GM23338 (cell line): ENCODE measurements around the gene ROR1. TPM values are rescaled to one million over a fixed set of nuclear protein-coding genes. Genes with fewer than 3 reads are reported as not detected.

Experiments used
- ATAC-seq: fragments of 200-7000 bp; cut with Tn5 transposase; 3 replicates; pipeline ENCODE4 v1.9.1; 2020
- DNase-seq: peaks from one replicate; pipeline ENCODE4 v3.0.0-alpha.2; 2015; ENCODE audit warnings: low spot score
- H2AFZ ChIP-seq: fragments of 200-600 bp; sonication (generic); 2 replicates; pipeline ENCODE4 v1.8.0; 2016; ENCODE audit warnings: antibody characterized with exemption, mild to moderate bottlenecking, moderate library complexity
- H3F3A ChIP-seq: fragments of 200-600 bp; sonication (generic); replicated peaks from 2 replicates; pipeline ENCODE4 v1.8.0; 2017; ENCODE audit warnings: antibody characterized with exemption, mixed run types, low read depth
- H3K27ac ChIP-seq: fragments of 200-600 bp; sonication (generic); 2 replicates; pipeline ENCODE4 v1.6.1; 2016; ENCODE audit warnings: low read depth
- H3K27me3 ChIP-seq: fragments of 200-600 bp; sonication (generic); 2 replicates; pipeline ENCODE4 v1.8.0; 2016; ENCODE audit warnings: mild to moderate bottlenecking, mixed run types, moderate library complexity; ENCODE audit not compliant: insufficient read depth
- H3K36me3 ChIP-seq: fragments of 200-600 bp; sonication (generic); 2 replicates; pipeline ENCODE4 v1.8.0; 2016; ENCODE audit warnings: mild to moderate bottlenecking; ENCODE audit not compliant: insufficient read depth
- H3K4me1 ChIP-seq: fragments of 200-600 bp; sonication (generic); 2 replicates; pipeline ENCODE4 v1.8.0; 2016; ENCODE audit warnings: mild to moderate bottlenecking, moderate library complexity; ENCODE audit not compliant: insufficient read depth
- H3K4me2 ChIP-seq: fragments of 200-600 bp; sonication (generic); 2 replicates; pipeline ENCODE4 v1.7.1; 2017; ENCODE audit warnings: mixed run types
- H3K4me3 ChIP-seq: fragments of 200-600 bp; sonication (generic); 2 replicates; pipeline ENCODE4 v1.6.1; 2016; ENCODE audit warnings: mixed run types
- H3K79me2 ChIP-seq: fragments of 200-600 bp; sonication (generic); replicated peaks from 2 replicates; pipeline ENCODE4 v1.8.0; 2017; ENCODE audit warnings: mild to moderate bottlenecking; ENCODE audit not compliant: insufficient read depth
- H3K9me2 ChIP-seq: fragments of 200-600 bp; sonication (generic); 2 replicates; pipeline ENCODE4 v1.8.0; 2017; ENCODE audit not compliant: insufficient read depth
- H4K20me1 ChIP-seq: fragments of 200-600 bp; sonication (generic); replicated peaks from 2 replicates; pipeline ENCODE4 v1.8.0; 2017; ENCODE audit warnings: mild to moderate bottlenecking; ENCODE audit not compliant: insufficient read depth
- H3K27ac Mint-ChIP-seq: 2 replicates; pipeline ENCODE4 v1.8.0; 2020; ENCODE audit warnings: inconsistent platforms, mild to moderate bottlenecking, moderate library complexity, mixed read lengths
- H3K27me3 Mint-ChIP-seq: 3 replicates; pipeline ENCODE4 v1.8.0; 2022; ENCODE audit warnings: low read depth, mild to moderate bottlenecking, moderate library complexity, mixed read lengths, inconsistent platforms; ENCODE audit not compliant: insufficient read depth, poor library complexity
- H3K36me3 Mint-ChIP-seq: 3 replicates; pipeline ENCODE4 v1.8.0; 2021; ENCODE audit warnings: low read depth, mild to moderate bottlenecking, inconsistent platforms, moderate library complexity, mixed read lengths
- H3K4me1 Mint-ChIP-seq: 3 replicates; pipeline ENCODE4 v1.8.0; 2020; ENCODE audit warnings: mild to moderate bottlenecking, inconsistent platforms, mixed read lengths
- H3K4me3 Mint-ChIP-seq: 3 replicates; pipeline ENCODE4 v1.8.0; 2021; ENCODE audit warnings: moderate library complexity, mild to moderate bottlenecking, inconsistent platforms, mixed read lengths
- H3K9me3 Mint-ChIP-seq: 3 replicates; pipeline ENCODE4 v1.8.0; 2020; ENCODE audit warnings: moderate library complexity, mild to moderate bottlenecking, inconsistent platforms, mixed read lengths
- EZH2 ChIP-seq: fragments of 200-600 bp; sonication (generic); IDR thresholded peaks from one replicate; pipeline ENCODE4 v1.8.0; 2017; ENCODE audit warnings: antibody characterized with exemption, mild to moderate bottlenecking, low read depth; ENCODE audit not compliant: unreplicated experiment
- EZH2phosphoT487 ChIP-seq: fragments of 200-600 bp; sonication (generic); IDR thresholded peaks from one replicate; pipeline ENCODE4 v1.8.1; 2018; ENCODE audit warnings: antibody characterized with exemption; ENCODE audit not compliant: unreplicated experiment
- NANOG ChIP-seq: IDR thresholded peaks from 2 replicates; pipeline ENCODE4 v1.6.1; 2016; ENCODE audit warnings: antibody characterized with exemption, borderline replicate concordance
- STAT1 ChIP-seq: IDR thresholded peaks from one replicate; pipeline ENCODE4 v1.6.1; 2016; ENCODE audit warnings: antibody characterized with exemption; ENCODE audit not compliant: unreplicated experiment
- ZNF114 ChIP-seq: fragments of 250-450 bp; sonication (Bioruptor Pico); IDR thresholded peaks from 2 replicates; pipeline ENCODE4 v1.5.0; 2020; ENCODE audit warnings: mild to moderate bottlenecking, moderate library complexity
- polyA plus RNA-seq: library from polyadenylated mRNA; unstranded; fragments of >200 nt; fragmentation: Nextera tagmentation; extraction: Ambion mirVana; gene quantifications from 2 replicates; pipeline ENCODE4 v1.2.1, GENCODE V29; 2016
- total RNA-seq: library from RNA; depleted of rRNA; stranded (reverse); fragments of >200 nt; shearing (Covaris generic); gene quantifications from 2 replicates; pipeline ENCODE4 v1.2.3, GENCODE V29; 2014
- TF ChIP-seq, protein P1 (sequence below): fragments of 250-450 bp; sonication (Bioruptor Pico); IDR thresholded peaks from 2 replicates; pipeline ENCODE4 v1.5.0; 2020; ENCODE audit warnings: mild to moderate bottlenecking, moderate library complexity
- TF ChIP-seq, protein P2 (sequence below): IDR thresholded peaks from 2 replicates; pipeline ENCODE4 v1.6.1; 2016; ENCODE audit warnings: antibody characterized with exemption

ROR1 gene
- total and polyA plus RNA-seq, 2 experiments from 2014 or later: 59.7 to 96.0 TPM

DNA sequence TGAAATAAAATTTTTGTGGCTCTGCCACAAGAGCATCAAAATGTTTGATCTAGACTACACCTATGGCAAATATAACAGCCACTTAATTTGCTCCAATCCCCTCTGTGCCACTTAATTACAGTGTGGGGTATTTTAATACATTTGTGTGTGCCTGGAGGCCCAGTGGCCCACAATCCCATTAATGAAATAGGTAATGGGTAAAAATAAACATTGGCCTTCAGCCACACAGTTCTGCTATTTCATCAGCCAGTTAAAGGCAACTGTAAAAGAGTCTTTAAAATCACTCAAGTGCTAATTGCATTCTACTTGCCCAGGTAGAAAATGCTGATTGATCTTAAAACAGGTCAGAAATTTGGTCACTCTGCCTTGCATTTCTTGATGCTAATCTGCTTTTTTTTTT lies 278.0 kb downstream of the ROR1 start (continued):
- TF ChIP-seq, protein P1, sequence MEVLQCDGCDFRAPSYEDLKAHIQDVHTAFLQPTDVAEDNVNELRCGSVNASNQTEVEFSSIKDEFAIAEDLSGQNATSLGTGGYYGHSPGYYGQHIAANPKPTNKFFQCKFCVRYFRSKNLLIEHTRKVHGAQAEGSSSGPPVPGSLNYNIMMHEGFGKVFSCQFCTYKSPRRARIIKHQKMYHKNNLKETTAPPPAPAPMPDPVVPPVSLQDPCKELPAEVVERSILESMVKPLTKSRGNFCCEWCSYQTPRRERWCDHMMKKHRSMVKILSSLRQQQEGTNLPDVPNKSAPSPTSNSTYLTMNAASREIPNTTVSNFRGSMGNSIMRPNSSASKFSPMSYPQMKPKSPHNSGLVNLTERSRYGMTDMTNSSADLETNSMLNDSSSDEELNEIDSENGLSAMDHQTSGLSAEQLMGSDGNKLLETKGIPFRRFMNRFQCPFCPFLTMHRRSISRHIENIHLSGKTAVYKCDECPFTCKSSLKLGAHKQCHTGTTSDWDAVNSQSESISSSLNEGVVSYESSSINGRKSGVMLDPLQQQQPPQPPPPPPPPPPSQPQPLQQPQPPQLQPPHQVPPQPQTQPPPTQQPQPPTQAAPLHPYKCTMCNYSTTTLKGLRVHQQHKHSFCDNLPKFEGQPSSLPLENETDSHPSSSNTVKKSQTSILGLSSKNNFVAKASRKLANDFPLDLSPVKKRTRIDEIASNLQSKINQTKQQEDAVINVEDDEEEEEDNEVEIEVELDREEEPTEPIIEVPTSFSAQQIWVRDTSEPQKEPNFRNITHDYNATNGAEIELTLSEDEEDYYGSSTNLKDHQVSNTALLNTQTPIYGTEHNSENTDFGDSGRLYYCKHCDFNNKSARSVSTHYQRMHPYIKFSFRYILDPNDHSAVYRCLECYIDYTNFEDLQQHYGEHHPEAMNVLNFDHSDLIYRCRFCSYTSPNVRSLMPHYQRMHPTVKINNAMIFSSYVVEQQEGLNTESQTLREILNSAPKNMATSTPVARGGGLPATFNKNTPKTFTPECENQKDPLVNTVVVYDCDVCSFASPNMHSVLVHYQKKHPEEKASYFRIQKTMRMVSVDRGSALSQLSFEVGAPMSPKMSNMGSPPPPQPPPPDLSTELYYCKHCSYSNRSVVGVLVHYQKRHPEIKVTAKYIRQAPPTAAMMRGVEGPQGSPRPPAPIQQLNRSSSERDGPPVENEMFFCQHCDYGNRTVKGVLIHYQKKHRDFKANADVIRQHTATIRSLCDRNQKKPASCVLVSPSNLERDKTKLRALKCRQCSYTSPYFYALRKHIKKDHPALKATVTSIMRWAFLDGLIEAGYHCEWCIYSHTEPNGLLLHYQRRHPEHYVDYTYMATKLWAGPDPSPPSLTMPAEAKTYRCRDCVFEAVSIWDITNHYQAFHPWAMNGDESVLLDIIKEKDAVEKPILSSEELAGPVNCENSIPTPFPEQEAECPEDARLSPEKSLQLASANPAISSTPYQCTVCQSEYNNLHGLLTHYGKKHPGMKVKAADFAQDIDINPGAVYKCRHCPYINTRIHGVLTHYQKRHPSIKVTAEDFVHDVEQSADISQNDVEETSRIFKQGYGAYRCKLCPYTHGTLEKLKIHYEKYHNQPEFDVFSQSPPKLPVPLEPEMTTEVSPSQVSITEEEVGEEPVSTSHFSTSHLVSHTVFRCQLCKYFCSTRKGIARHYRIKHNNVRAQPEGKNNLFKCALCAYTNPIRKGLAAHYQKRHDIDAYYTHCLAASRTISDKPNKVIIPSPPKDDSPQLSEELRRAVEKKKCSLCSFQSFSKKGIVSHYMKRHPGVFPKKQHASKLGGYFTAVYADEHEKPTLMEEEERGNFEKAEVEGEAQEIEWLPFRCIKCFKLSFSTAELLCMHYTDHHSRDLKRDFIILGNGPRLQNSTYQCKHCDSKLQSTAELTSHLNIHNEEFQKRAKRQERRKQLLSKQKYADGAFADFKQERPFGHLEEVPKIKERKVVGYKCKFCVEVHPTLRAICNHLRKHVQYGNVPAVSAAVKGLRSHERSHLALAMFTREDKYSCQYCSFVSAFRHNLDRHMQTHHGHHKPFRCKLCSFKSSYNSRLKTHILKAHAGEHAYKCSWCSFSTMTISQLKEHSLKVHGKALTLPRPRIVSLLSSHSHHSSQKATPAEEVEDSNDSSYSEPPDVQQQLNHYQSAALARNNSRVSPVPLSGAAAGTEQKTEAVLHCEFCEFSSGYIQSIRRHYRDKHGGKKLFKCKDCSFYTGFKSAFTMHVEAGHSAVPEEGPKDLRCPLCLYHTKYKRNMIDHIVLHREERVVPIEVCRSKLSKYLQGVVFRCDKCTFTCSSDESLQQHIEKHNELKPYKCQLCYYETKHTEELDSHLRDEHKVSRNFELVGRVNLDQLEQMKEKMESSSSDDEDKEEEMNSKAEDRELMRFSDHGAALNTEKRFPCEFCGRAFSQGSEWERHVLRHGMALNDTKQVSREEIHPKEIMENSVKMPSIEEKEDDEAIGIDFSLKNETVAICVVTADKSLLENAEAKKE (CRISPR knock-in tag): no peak
- TF ChIP-seq, protein P2, sequence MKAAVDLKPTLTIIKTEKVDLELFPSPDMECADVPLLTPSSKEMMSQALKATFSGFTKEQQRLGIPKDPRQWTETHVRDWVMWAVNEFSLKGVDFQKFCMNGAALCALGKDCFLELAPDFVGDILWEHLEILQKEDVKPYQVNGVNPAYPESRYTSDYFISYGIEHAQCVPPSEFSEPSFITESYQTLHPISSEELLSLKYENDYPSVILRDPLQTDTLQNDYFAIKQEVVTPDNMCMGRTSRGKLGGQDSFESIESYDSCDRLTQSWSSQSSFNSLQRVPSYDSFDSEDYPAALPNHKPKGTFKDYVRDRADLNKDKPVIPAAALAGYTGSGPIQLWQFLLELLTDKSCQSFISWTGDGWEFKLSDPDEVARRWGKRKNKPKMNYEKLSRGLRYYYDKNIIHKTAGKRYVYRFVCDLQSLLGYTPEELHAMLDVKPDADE: no peak
- no peak for TF ChIP-seq EZH2phosphoT487
- no peak for TF ChIP-seq EZH2
- no peak for TF ChIP-seq STAT1
- no peak for TF ChIP-seq NANOG
- no peak for TF ChIP-seq ZNF114 (CRISPR knock-in tag)

DNA sequence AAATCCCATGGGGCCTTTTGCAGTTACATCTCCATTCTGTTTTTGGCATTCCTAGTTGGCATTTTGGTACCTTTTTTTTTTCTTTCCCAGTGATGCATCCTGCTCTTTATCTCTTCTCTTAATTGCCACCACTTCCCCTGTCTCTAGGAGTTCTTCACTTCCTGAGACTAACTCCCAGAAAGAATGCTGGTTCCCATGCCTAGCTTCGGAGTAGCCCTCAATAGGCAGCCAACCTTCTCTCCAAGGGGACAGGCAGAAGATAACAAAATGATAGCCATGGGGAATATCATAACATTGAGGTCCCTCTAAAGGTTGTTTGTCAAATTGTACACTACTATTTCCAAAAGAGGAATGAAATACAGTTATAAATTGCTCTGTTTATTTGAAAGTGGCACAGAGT lies 279.0 kb downstream of the ROR1 start:
- Mint-ChIP-seq H3K4me3 (no peak overlapping the region), H3K36me3 (peaks cover 28% of the 10 kb centered on the region), H3K9me3 (no peaks in the 10 kb centered on the region; the same call in 2 of the 3 replicates), H3K27me3 (peaks cover 3% of the 10 kb centered on the region), H3K4me1 (peaks cover 7% of the 10 kb centered on the region; the same call in 2 of the 3 replicates), H3K27ac (no peak overlapping the region)
- no peaks in the 10 kb centered on the region; the same call in 1 of the 2 replicates for H3K4me1 ChIP-seq
- H3K4me3 ChIP-seq: no peak overlapping the region
- ATAC-seq (no peak), DNase-seq (no peak)
- no peak overlapping the region for H2AFZ ChIP-seq
- no peaks in the 10 kb centered on the region for H3F3A ChIP-seq
- no peak overlapping the region for H3K27ac ChIP-seq
- no peaks in the 10 kb centered on the region for H3K9me2 ChIP-seq
- H3K79me2 ChIP-seq: peaks cover 11% of the 10 kb centered on the region; the same call in 1 of the 2 replicates
- no peaks in the 10 kb centered on the region for H3K27me3 ChIP-seq
- no peak overlapping the region for H3K4me2 ChIP-seq
- peaks cover 3% of the 10 kb centered on the region; the same call in 1 of the 2 replicates for H4K20me1 ChIP-seq
- no peaks in the 10 kb centered on the region for H3K36me3 ChIP-seq
- TF ChIP-seq, protein P1 (CRISPR knock-in tag): no peak
- no peak for TF ChIP-seq EZH2
- TF ChIP-seq, protein P2: no peak
